ENCODE data around the gene EAPP. TPM values are rescaled to one million over a fixed set of nuclear protein-coding genes. Genes with fewer than 3 reads are reported as not detected.

Gene EAPP
- total and polyA plus RNA-seq, 2 of the 4 experiments (the other 2 are of a cell fraction), result 29.9 to 32.3 TPM

DNA sequence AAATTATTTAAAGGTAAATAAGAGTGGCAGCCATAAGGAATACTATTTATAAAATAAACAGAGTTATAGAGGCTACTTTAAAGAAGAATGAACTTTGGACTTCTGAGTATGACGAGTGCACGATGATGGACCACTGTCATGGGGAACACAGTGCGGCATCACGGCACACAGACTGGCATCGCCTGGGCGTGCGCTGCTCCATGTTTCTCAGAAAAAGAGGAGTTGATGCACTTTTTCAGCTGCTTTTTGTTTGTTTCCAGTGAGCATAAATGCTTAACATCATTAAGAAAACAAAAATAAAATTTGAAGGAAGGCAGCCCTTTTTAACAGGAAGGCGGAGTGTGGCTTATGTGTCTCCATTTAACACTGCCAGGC lies 23.3 kb upstream of the EAPP start:
- Histone ChIP-seq H2BK15ac (ENCODE audit: low read depth, low read length) (no peak overlapping the region), H3K4me3 (ENCODE audit: insufficient read depth, low read depth, low read length) (no peak overlapping the region), H3K9me1 (ENCODE audit: insufficient read depth, low read length) (no peaks in the 10 kb centered on the region), H3K9ac (ENCODE audit: low read depth, low read length) (no peak overlapping the region), H4K8ac (ENCODE audit: low read depth in 2 of 2, low read length in 2 of 2) (no peak overlapping the region), H3K4ac (ENCODE audit: low read depth, low read length) (no peak overlapping the region), H3K36me3 (ENCODE audit: control insufficient read depth, insufficient read depth, low read length) (peaks cover 27% of the 10 kb centered on the region), H3K27me3 (ENCODE audit: control insufficient read depth, insufficient read depth, low read length) (no peaks in the 10 kb centered on the region), H3K4me1 (ENCODE audit: control insufficient read depth, insufficient read depth, low read length) (no peaks in the 10 kb centered on the region), H3K14ac (replicated peaks; ENCODE audit: low read depth, low read length) (no peak overlapping the region), H4K91ac (ENCODE audit: insufficient read depth, low read depth, low read length) (no peak overlapping the region), H3K4me2 (ENCODE audit: low read depth, low read length) (no peak overlapping the region), H4K5ac (ENCODE audit: low read depth, low read length) (no peak overlapping the region), H3K23ac (ENCODE audit: low read depth, low read length) (no peak overlapping the region), H2AK5ac (ENCODE audit: low read depth, low read length) (no peak overlapping the region), H2BK5ac (ENCODE audit: low read depth, low read length, poor library complexity, severe bottlenecking) (no peak overlapping the region), H2AFZ (replicated peaks; ENCODE audit: low read length, poor library complexity) (no peak overlapping the region), H2AK9ac (replicated peaks; ENCODE audit: low read depth, low read length, poor library complexity) (no peak overlapping the region), H3K18ac (ENCODE audit: low read depth, low read length) (no peak overlapping the region), H4K20me1 (ENCODE audit: insufficient read depth, low read length) (no peaks in the 10 kb centered on the region), H2BK120ac (ENCODE audit: low read depth, low read length) (no peak overlapping the region), H3K27ac (ENCODE audit: insufficient read depth, low read length) (no peak overlapping the region), H3K79me1 (ENCODE audit: low read depth in 1 of 2, low read length in 2 of 2) (no peaks in the 10 kb centered on the region), H3K9me3 (ENCODE audit: control insufficient read depth, insufficient read depth, low read length) (no peaks in the 10 kb centered on the region), H2BK20ac (ENCODE audit: low read depth, low read length) (no peak overlapping the region), H3K56ac (ENCODE audit: extremely low read depth, insufficient read depth, low read length) (no peak overlapping the region)
- DNase-seq, result no peak
- dilution Hi-C loops (cut with HindIII; ENCODE audit: low sequenced_read_pairs, unreplicated experiment), result no loop called here
- BruUV-seq (replicated peaks), result no TSS peak
- intact Hi-C loops (cut with micrococcal nuclease), result no loop called here
- ATAC-seq (ENCODE audit: low read depth), result no peak
- TF ChIP-seq BHLHE40 (IDR thresholded peaks at IDR 0.05; ENCODE audit: low read depth, low read length) (no peak), ELK1 (IDR thresholded peaks at IDR 0.05; ENCODE audit: borderline replicate concordance, low read depth, low read length) (no peak), NFE2L2 (IDR thresholded peaks at IDR 0.05; ENCODE audit: low read depth, low read length) (no peak), RAD21 (IDR thresholded peaks at IDR 0.05; ENCODE audit: low read length) (no peak), MAFK (IDR thresholded peaks at IDR 0.05; ENCODE audit: low read depth, low read length) (no peak), CTCF (conservative IDR thresholded peaks at IDR 0.05; ENCODE audit: low read depth, low read length) (no peak), SMC3 (IDR thresholded peaks at IDR 0.05; ENCODE audit: low read depth, low read length) (no peak), CEBPB (IDR thresholded peaks at IDR 0.05; ENCODE audit: low read depth, low read length) (no peak), FOS (IDR thresholded peaks at IDR 0.05; ENCODE audit: low read depth, low read length) (no peak), MXI1 (IDR thresholded peaks at IDR 0.05; ENCODE audit: borderline replicate concordance, low read depth, low read length) (no peak)
- TF ChIP-seq, protein P1, sequence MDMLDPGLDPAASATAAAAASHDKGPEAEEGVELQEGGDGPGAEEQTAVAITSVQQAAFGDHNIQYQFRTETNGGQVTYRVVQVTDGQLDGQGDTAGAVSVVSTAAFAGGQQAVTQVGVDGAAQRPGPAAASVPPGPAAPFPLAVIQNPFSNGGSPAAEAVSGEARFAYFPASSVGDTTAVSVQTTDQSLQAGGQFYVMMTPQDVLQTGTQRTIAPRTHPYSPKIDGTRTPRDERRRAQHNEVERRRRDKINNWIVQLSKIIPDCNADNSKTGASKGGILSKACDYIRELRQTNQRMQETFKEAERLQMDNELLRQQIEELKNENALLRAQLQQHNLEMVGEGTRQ (IDR thresholded peaks at IDR 0.05; ENCODE audit: low read depth, low read length), result no peak
- in situ Hi-C loops (cut with MboI; ENCODE audit: low sequenced_read_pairs), result no loop called here
- ChIA-PET POLR2A (ENCODE audit: unreplicated experiment) (no interaction called here), CTCF (no interaction called here)
- WGBS, 2 experiments (ENCODE audit: extremely low coverage in 2 of 2, insufficient read length in 1 of 2), result no CpG with 5 or more reads among the region's 8 CpGs

All from IMR-90 (cell line).